Coronary artery (tissue), 2 donors: ENCODE results near the gene SNRPA.
"Not testable (repeated sequence)": the region's sequence is repeated elsewhere in the genome, so short reads cannot be mapped to it uniquely, and the experiment has no call there.

Source experiments
- DNase-seq: peaks from one replicate; pipeline ENCODE4 v3.0.0-alpha.2; 2017; ENCODE audit warnings: low spot score
- H3K27ac ChIP-seq, 2 donors: fragments of 200-600 bp; sonication (generic); one replicate each; pipeline ENCODE4 v1.5.1; 2016 to 2019
- H3K4me3 ChIP-seq: fragments of 200-600 bp; sonication (generic); 2 replicates; pipeline ENCODE4 v1.5.1; 2016; ENCODE audit warnings: mild to moderate bottlenecking, moderate library complexity
- CTCF ChIP-seq: fragments of 200-600 bp; sonication (generic); IDR thresholded peaks from one replicate; pipeline ENCODE4 v1.5.1; 2019; ENCODE audit warnings: antibody characterized with exemption

SNRPA gene

GRCh38 chr19:40721936-40722661, 28.9 kb upstream of the SNRPA start:
- TF ChIP-seq CTCF: no peak
- Histone ChIP-seq H3K27ac (peak overlapping the region; percentile 94 to 98), H3K4me3 (peak overlapping the region; percentile 94)
- DNase-seq: no peak

GRCh38 chr19:40723661-40724254, 27.2 kb upstream of the SNRPA start:
- peak overlapping the region; percentile 21 for H3K4me3 ChIP-seq
- no peak for TF ChIP-seq CTCF
- no peak for DNase-seq
- no peak overlapping the region for H3K27ac ChIP-seq

GRCh38 chr19:40724315-40724714, 26.7 kb upstream of the SNRPA start:
- Histone ChIP-seq H3K4me3 (peak overlapping the region; percentile 21), H3K27ac (peak overlapping the region in 1 of 2 donors; percentile 21)
- TF ChIP-seq CTCF: no peak
- no peak for DNase-seq

GRCh38 chr19:40724855-40725254, 26.1 kb upstream of the SNRPA start:
- no peak overlapping the region for H3K4me3 ChIP-seq
- no peak for TF ChIP-seq CTCF
- no peak for DNase-seq
- H3K27ac ChIP-seq: no peak overlapping the region

GRCh38 chr19:40726279-40726678, 24.7 kb upstream of the SNRPA start:
- Histone ChIP-seq H3K27ac (no peak overlapping the region), H3K4me3 (no peak overlapping the region)
- DNase-seq: no peak
- no peak for TF ChIP-seq CTCF

- not testable (repeated sequence) for H3K27ac ChIP-seq, H3K4me3 ChIP-seq, DNase-seq
Measured at GRCh38 chr19:40730065-40730464, 20.9 kb upstream of the SNRPA start.

- not testable (repeated sequence) for H3K27ac ChIP-seq, DNase-seq, H3K4me3 ChIP-seq
Measured at GRCh38 chr19:40732304-40732703, 18.7 kb upstream of the SNRPA start.

GRCh38 chr19:40733149-40733548, 17.9 kb upstream of the SNRPA start:
- Histone ChIP-seq H3K4me3 (no peak overlapping the region), H3K27ac (no peak overlapping the region)
- DNase-seq: no peak
- TF ChIP-seq CTCF: no peak
